Pons (tissue), 1 donor: ENCODE measurements around the gene NME1.
"Not testable (repeated sequence)": the region's sequence is repeated elsewhere in the genome, so short reads cannot be mapped to it uniquely, and the experiment has no call there.

Experiments used
- DNase-seq: peaks from one replicate; pipeline ENCODE4 v3.0.0-alpha.2; 2016; ENCODE audit warnings: low spot score

The NME1 gene

GRCh38 chr17:51153210-51154072 is at the start of gene NME1:
TSS of gene NME1 (plus strand) at chr17:51153559. CDS start at chr17:51155655, 2,096 bp downstream.
- DNase-seq: peak; percentile 100

GRCh38 chr17:51107778-51108177 is 45.6 kb upstream of the NME1 start:
- no peak for DNase-seq

GRCh38 chr17:51112303-51113222 is 40.8 kb upstream of the NME1 start:
- DNase-seq: not testable (repeated sequence)

GRCh38 chr17:51115179-51115578 is 38.2 kb upstream of the NME1 start:
- DNase-seq: no peak

GRCh38 chr17:51118330-51119195 is 34.8 kb upstream of the NME1 start:
- peak; percentile 25 for DNase-seq

- peak; percentile 55 for DNase-seq
These were observed 33.7 kb upstream of the NME1 start for GRCh38 chr17:51119415-51120356.

GRCh38 chr17:51120357-51120738 is 33.0 kb upstream of the NME1 start:
- no peak for DNase-seq

GRCh38 chr17:51120739-51121619 is 32.4 kb upstream of the NME1 start, which contains the start of gene SPAG9:
TSS of gene SPAG9 (minus strand) at chr17:51120868. CDS start at chr17:51120656, 212 bp downstream.
- peak; percentile 88 for DNase-seq

- peak; percentile 88 for DNase-seq
These were observed 31.5 kb upstream of the NME1 start for GRCh38 chr17:51121620-51122472.

GRCh38 chr17:51122473-51123115 is 30.8 kb upstream of the NME1 start:
- DNase-seq: not testable (repeated sequence)

- no peak for DNase-seq
These were observed 28.5 kb upstream of the NME1 start for GRCh38 chr17:51124640-51125503.

- DNase-seq: no peak
These were observed 25.3 kb upstream of the NME1 start for GRCh38 chr17:51128076-51128475.

GRCh38 chr17:51132964-51133319 is 20.4 kb upstream of the NME1 start:
- DNase-seq: no peak

- DNase-seq: no peak
These were observed 20.0 kb upstream of the NME1 start for GRCh38 chr17:51133365-51133764.

- no peak for DNase-seq
These were observed 17.4 kb upstream of the NME1 start for GRCh38 chr17:51135956-51136355.

- DNase-seq: no peak
These were observed 10.8 kb upstream of the NME1 start for GRCh38 chr17:51142597-51142996.
